Kidney (tissue), 14 donors: ENCODE results near the gene HDAC9. TPM values are rescaled to one million over a fixed set of nuclear protein-coding genes. Genes with fewer than 3 reads are reported as not detected.

Source experiments
- DNase-seq, 5 donors: peaks; one replicate each; pipeline ENCODE4 v3.0.0-alpha.2; 2013 to 2020
- FAIRE-seq: peaks from 2 replicates; lab custom pipeline; 2012; peaks lifted over from hg19 to GRCh38; lab: Jason Lieb, UNC
- H3K27ac ChIP-seq, 2 donors: one replicate each; pipeline ENCODE4 v1.7.0; 2013; ENCODE audit warnings: low read depth in 2 of 2, low read length in 2 of 2, inconsistent platforms in 1 of 2
- H3K27me3 ChIP-seq: one replicate; pipeline ENCODE4 v1.7.1; 2013; ENCODE audit warnings: low read length, inconsistent platforms; ENCODE audit not compliant: control insufficient read depth, insufficient read depth
- H3K36me3 ChIP-seq, 3 donors: one replicate each; pipeline versions ENCODE4 v1.7.0 to v1.7.1; 2013; ENCODE audit warnings: low read length in 3 of 3, control low read depth in 1 of 3, inconsistent platforms in 1 of 3; ENCODE audit not compliant: insufficient read depth in 3 of 3, control insufficient read depth in 2 of 3
- H3K4me1 ChIP-seq, 3 donors: one replicate each; pipeline versions ENCODE4 v1.7.0 to v1.7.1; 2013; ENCODE audit warnings: low read length in 3 of 3, inconsistent platforms in 1 of 3, low read depth in 1 of 3; ENCODE audit not compliant: control insufficient read depth in 2 of 3, insufficient read depth in 2 of 3
- H3K4me3 ChIP-seq, 3 donors: one replicate each; pipeline versions ENCODE4 v1.7.0 to v1.8.1; 2013; ENCODE audit warnings: low read length in 3 of 3, control low read depth in 1 of 3, inconsistent platforms in 1 of 3
- H3K9ac ChIP-seq, 3 donors: one replicate each; pipeline versions ENCODE4 v1.7.0 to v1.7.1; 2013; ENCODE audit warnings: low read length in 3 of 3, control low read depth in 1 of 3, inconsistent platforms in 1 of 3
- H3K9me3 ChIP-seq, 3 donors: one replicate each; pipeline versions ENCODE4 v1.7.0 to v1.7.1; 2013; ENCODE audit warnings: low read length in 3 of 3, control low read depth in 1 of 3, inconsistent platforms in 1 of 3; ENCODE audit not compliant: control insufficient read depth in 2 of 3, insufficient read depth in 1 of 3
- intact Hi-C: fragments of 100-400 bp; cut with DNase I; formaldehyde crosslinking; loops from one replicate; pipeline ENCODE4 v1.11.1; 2022
- polyA plus RNA-seq: library from polyadenylated mRNA; stranded (reverse); fragments of 350-450 nt; fragmentation: Illumina TruSeq; extraction: RNeasy Lipid Tissue Mini Kit (QIAGEN cat#74804); gene quantifications from one replicate; pipeline ENCODE4 v1.2.3, GENCODE V29; 2014; ENCODE audit warnings: low read depth, low replicate concordance; ENCODE audit not compliant: insufficient read depth
- total RNA-seq: library from RNA; stranded (reverse); fragmentation: NEBNext Ultra II Directional; extraction: Animal tissue kit (Norgen Biotek cat#: 25700); gene quantifications from one replicate; pipeline ENCODE4 v1.2.1, GENCODE V29; 2021
- TF ChIP-seq, protein P1 (sequence below): IDR thresholded peaks from 3 replicates; pipeline ENCODE4 v1.5.1; 2012; ENCODE audit warnings: mild to moderate bottlenecking, moderate library complexity, borderline replicate concordance; ENCODE audit not compliant: insufficient read depth; ENCODE audit errors: extremely low read depth
- donor health status: control.
- donor health status: control.
- donor health status: control.
- donor health status: control.
- donor health status: control.
- donor health status: DM: yes; HTN: yes; CAD: no.
- donor health status: Normal renal cell carcinoma (clear cell type).

HDAC9 gene
- total and polyA plus RNA-seq, 2 donors from 2014 or later, result 2.1 to 22.1 TPM

DNA sequence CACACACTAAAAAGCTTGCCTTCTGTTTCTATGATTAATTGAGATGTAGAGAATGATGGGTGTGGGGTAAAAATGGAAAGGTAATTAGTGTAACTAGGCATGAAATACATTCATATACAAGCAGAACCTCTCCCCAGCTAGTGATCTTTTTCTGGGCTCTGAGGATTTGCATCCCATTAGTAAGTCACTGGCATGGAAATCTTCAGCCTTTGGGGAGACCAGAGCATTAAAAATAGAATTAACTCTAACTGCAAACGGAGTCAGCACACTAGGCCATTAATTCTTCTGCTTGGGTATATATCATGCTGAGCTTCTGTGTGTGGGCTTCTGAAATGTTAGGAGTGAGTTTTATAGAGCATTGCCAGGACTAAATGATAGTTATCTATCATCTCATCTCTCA is 128.9 kb downstream of the HDAC9 start:
- TF ChIP-seq, protein P1, sequence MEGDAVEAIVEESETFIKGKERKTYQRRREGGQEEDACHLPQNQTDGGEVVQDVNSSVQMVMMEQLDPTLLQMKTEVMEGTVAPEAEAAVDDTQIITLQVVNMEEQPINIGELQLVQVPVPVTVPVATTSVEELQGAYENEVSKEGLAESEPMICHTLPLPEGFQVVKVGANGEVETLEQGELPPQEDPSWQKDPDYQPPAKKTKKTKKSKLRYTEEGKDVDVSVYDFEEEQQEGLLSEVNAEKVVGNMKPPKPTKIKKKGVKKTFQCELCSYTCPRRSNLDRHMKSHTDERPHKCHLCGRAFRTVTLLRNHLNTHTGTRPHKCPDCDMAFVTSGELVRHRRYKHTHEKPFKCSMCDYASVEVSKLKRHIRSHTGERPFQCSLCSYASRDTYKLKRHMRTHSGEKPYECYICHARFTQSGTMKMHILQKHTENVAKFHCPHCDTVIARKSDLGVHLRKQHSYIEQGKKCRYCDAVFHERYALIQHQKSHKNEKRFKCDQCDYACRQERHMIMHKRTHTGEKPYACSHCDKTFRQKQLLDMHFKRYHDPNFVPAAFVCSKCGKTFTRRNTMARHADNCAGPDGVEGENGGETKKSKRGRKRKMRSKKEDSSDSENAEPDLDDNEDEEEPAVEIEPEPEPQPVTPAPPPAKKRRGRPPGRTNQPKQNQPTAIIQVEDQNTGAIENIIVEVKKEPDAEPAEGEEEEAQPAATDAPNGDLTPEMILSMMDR, result no peak
- H3K27me3 ChIP-seq, result no peaks in the 10 kb centered on the region
- FAIRE-seq (no peak), DNase-seq (peak in 2 of 5 donors; percentile 10 to 12)
- no peak overlapping the region for H3K27ac ChIP-seq
- intact Hi-C loops, result no loop called here
- H3K9me3 ChIP-seq, result no peaks in the 10 kb centered on the region
- no peak overlapping the region for H3K4me3 ChIP-seq
- no peak overlapping the region for H3K9ac ChIP-seq
- no peaks in the 10 kb centered on the region for H3K36me3 ChIP-seq
- H3K4me1 ChIP-seq, result no peaks in the 10 kb centered on the region

DNA sequence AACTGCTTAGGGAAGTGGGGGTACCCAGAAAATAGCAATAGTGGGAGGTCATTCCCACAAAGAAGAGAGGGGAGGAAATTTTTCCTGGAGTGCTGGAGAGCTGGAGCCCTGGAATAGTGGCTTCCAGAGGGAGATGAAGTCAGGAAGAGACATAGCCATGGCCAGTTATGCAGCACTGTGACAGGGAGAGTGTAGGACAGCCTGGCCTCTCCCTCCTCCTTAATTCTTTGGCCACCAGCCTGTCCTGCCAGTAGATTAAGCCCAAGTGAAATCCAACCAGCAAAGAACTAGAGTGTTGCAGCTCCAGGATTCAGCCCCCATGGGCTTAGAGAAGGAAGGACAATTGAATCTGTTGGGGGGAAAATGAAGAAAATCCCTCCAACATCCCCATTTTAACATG is 130.5 kb downstream of the HDAC9 start:
- H3K36me3 ChIP-seq, result no peaks in the 10 kb centered on the region
- no peak for FAIRE-seq

GRCh38 chr7:18626717-18627116 is 131.2 kb downstream of the HDAC9 start:
- DNase-seq, result no peak
- TF ChIP-seq, protein P1, result no peak
- FAIRE-seq, result no peak
- Histone ChIP-seq H3K9me3 (no peaks in the 10 kb centered on the region), H3K4me1 (no peaks in the 10 kb centered on the region), H3K27me3 (no peaks in the 10 kb centered on the region), H3K4me3 (no peak overlapping the region), H3K9ac (no peak overlapping the region), H3K27ac (no peak overlapping the region), H3K36me3 (no peaks in the 10 kb centered on the region)
- intact Hi-C loops, result no loop called here

More for the DNA sequence above, 130.5 kb downstream of the HDAC9 start:
- Histone ChIP-seq H3K4me1 (no peaks in the 10 kb centered on the region), H3K27ac (no peak overlapping the region), H3K27me3 (no peaks in the 10 kb centered on the region), H3K9ac (no peak overlapping the region), H3K4me3 (no peak overlapping the region), H3K9me3 (no peaks in the 10 kb centered on the region)
- TF ChIP-seq, protein P1, result no peak
- intact Hi-C loops, result no loop called here
- no peak for DNase-seq

GRCh38 chr7:18637516-18637915 is 142.0 kb downstream of the HDAC9 start:
- Histone ChIP-seq H3K27me3 (no peaks in the 10 kb centered on the region), H3K36me3 (no peaks in the 10 kb centered on the region), H3K4me3 (no peak overlapping the region), H3K4me1 (no peaks in the 10 kb centered on the region), H3K9ac (no peak overlapping the region), H3K27ac (no peak overlapping the region), H3K9me3 (no peaks in the 10 kb centered on the region)
- TF ChIP-seq, protein P1, result no peak
- intact Hi-C loops, result no loop called here
- no peak for FAIRE-seq
- no peak for DNase-seq
